HG02970 (cell line): ENCODE measurements around the gene GCNT1.
"Not testable (repeated sequence)": the region's sequence is repeated elsewhere in the genome, so short reads cannot be mapped to it uniquely, and the experiment has no call there.

Experiments
- ATAC-seq: cut with Tn5 transposase; IDR thresholded peaks from one replicate; pipeline ENCODE4 v1.9.1; 2021; ENCODE audit warnings: mild to moderate bottlenecking, moderate library complexity, moderate number of reproducible peaks; ENCODE audit not compliant: unreplicated experiment, low FRiP score

GCNT1 gene

GRCh38 chr9:76441551-76442322 is 17.2 kb upstream of the GCNT1 start:
- ATAC-seq, result peak; percentile 56

- no peak for ATAC-seq
These were observed 15.1 kb upstream of the GCNT1 start for GRCh38 chr9:76443887-76444286.

GRCh38 chr9:76444322-76444929 is 14.6 kb upstream of the GCNT1 start:
- ATAC-seq, result no peak

GRCh38 chr9:76445976-76446375 is 13.0 kb upstream of the GCNT1 start:
- ATAC-seq, result no peak

- ATAC-seq, result no peak
These were observed 10.5 kb upstream of the GCNT1 start for GRCh38 chr9:76448501-76448900.

- no peak for ATAC-seq
These were observed 7.7 kb upstream of the GCNT1 start for GRCh38 chr9:76451234-76451633.

GRCh38 chr9:76452839-76453238 is 6.1 kb upstream of the GCNT1 start:
- no peak for ATAC-seq

- ATAC-seq, result no peak
These were observed 5.2 kb upstream of the GCNT1 start for GRCh38 chr9:76453785-76454184.

- no peak for ATAC-seq
These were observed 4.7 kb upstream of the GCNT1 start for GRCh38 chr9:76454311-76454710.

GRCh38 chr9:76456202-76456926 is 2.6 kb upstream of the GCNT1 start:
- ATAC-seq, result no peak

GRCh38 chr9:76459694-76460635 is 983 bp downstream of the GCNT1 start:
- ATAC-seq, result no peak

GRCh38 chr9:76462126-76462525 is 3.1 kb downstream of the GCNT1 start:
- no peak for ATAC-seq

GRCh38 chr9:76463211-76463610 is 4.2 kb downstream of the GCNT1 start:
- no peak for ATAC-seq

- no peak for ATAC-seq
These were observed 5.7 kb downstream of the GCNT1 start for GRCh38 chr9:76464706-76465105.

- no peak for ATAC-seq
These were observed 6.7 kb downstream of the GCNT1 start for GRCh38 chr9:76465442-76466298.

- ATAC-seq, result no peak
These were observed 7.3 kb downstream of the GCNT1 start for GRCh38 chr9:76466299-76466605.

- ATAC-seq, result no peak
These were observed 15.4 kb downstream of the GCNT1 start for GRCh38 chr9:76474419-76474818.

GRCh38 chr9:76475686-76476085 is 16.7 kb downstream of the GCNT1 start:
- no peak for ATAC-seq

GRCh38 chr9:76477818-76478217 is 18.8 kb downstream of the GCNT1 start:
- ATAC-seq, result not testable (repeated sequence)

GRCh38 chr9:76478226-76478625 is 19.2 kb downstream of the GCNT1 start:
- no peak for ATAC-seq
